Right renal pelvis (tissue), 4 donors: ENCODE data around the gene EMX1. TPM values are rescaled to one million over a fixed set of nuclear protein-coding genes. Genes with fewer than 3 reads are reported as not detected.

ENCODE experiments used
- DNase-seq, 4 donors: peaks; one replicate each; pipeline ENCODE4 v3.0.0-alpha.2; 2013; ENCODE audit warnings: low read depth in 4 of 4, low spot score in 3 of 4, missing footprints in 1 of 4
- polyA plus RNA-seq, 4 donors: library from polyadenylated mRNA; unstranded; fragments of 120-200 nt; gene quantifications; one replicate each; pipeline ENCODE4 v1.2.1, GENCODE V29; 2013; ENCODE audit not compliant: insufficient read length in 4 of 4

Gene EMX1
- polyA plus RNA-seq, 4 donors = 38.7 to 52.2 (median 49.7) TPM

DNA sequence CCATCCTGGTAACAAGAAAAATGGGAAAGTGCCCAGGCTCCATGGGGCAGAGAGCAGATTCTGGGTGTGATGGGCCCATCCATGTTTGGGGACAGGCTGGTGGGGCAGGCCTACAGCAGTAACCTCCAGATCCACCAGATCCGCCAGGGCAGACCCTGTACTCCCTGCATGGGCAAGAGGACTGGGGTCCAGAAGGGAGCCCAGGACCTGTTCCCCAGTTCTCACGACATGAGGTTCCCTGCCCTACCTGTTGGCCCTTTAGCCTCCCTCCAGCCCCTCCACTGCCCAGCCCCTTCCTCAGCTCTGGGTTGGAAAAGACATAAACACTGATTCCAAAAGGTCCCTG is 38.7 kb downstream of the EMX1 start:
- no peak for DNase-seq

DNA sequence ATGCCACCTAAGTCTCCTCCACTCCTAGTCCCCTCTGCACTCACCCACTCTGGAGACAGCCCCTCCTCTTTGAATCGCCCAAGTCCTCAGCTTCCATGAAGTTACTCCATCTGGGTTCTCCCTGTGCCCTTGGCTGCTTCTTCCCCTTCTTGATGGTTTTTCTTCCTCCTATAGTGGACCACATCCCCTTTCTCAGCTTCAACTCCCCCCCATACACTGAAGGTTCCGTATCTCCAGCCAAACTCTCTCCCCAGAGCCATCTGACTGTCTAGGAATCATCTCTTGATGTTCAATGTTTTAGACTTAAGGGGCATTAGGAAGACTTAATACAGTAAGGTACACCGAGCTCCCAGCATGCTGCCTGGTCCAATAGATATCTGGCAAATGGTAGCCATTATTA is 39.6 kb downstream of the EMX1 start:
- no peak for DNase-seq

DNA sequence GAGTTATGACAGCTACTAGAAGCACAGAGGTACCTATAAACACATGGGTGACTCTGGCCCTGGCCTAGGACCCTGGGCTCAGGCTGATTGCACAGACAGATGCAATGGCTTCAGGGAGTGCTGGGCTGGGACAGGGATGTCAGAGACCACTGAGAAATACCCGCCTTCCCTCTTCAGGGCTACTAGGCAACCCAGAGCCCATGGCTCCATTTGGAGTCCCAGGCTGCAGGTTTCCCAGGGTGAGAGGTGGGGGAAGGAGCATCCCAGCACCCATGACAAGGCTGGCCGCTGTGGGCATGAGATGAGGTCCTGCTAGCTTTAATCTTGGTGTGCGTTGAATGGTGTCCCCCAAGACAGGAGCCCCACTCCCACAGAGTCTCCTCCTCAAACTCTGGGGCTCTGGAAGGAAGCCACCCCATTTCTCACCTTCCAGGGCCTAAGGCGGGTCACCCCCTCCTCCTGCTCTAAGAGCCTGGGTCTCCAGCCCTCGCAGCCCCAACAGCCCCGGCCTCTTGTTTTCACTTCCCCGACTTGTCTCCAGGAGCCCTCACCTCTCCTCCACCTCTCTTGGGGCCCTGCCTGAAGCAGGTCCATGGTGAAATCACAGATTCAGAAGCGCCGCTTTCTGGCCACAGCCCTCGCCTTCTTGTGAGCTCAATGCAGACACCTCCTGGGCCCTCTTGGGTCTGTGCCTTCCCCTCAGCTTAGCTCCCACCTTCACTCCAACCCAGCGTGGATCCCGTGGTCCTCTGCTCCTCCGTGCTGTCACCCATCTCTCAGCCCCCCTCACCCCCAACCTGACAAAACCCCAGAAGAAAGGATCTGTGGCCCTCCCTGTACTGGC is 41.4 kb downstream of the EMX1 start:
- no peak for DNase-seq

DNA sequence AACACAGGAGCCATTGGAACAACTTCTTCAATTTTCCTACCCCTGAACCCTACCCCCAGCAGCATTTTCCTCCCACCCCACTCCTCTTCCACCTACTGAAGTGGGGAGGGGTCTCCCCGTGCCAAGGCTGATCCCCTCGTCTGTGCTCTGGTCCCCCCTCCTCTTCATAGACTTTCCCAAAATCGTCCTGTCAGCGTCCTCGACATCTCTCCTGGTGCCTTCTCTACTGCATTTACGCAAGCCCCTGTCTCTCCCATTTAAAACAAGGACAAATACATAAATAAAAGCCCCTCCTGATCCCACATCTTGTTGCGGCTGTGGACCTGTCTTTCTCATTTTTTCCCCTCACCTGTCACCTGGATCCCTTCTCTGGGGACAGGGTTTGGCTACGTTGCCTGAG is 42.2 kb downstream of the EMX1 start:
- DNase-seq = no peak

DNA sequence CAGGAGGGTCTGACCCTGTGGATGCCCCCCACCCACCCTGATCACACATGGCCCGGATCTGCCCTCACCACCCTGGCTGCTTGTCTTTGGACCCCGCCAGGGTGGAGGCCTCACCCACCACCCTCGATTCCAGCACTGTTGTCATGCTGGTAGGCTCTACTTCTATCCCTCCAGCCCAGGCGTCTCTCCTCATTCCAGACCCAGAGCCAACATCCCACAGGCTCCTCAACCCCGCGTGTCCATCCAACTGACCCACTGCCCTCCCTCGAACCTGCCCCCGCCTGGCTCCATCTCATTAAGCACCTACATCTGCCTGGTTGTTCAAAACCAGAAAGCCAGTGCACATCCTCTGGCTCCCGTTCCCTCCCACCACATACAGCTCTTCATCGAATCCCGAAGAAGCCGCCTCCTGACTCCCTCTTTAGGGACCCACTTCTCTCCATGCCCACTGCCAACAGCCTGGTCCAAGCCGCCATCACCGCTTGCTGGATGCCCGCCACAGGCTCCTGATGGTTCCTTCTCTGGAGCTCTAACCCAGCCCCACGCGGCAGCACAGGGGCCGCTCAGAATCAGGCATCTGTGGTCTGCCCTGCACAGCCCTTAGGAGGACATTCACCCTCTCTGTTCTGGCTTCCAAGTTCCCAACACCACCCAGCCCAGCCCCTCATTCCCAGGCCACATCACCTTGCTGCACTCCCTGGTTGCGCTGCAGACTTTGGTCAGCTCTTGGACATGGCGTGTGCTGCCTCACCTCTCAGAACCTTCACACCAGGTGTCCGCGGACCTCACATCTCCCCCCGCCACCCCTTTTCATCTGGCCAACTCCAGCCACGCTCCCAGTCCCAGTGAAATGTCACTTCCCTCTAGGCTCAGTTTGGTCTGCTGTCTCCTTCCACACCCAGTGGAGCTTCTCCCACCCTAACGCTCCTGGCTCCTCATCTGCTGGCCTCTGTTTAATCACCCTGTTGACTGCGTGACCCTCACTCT is 43.0 kb downstream of the EMX1 start:
- no peak for DNase-seq

DNA sequence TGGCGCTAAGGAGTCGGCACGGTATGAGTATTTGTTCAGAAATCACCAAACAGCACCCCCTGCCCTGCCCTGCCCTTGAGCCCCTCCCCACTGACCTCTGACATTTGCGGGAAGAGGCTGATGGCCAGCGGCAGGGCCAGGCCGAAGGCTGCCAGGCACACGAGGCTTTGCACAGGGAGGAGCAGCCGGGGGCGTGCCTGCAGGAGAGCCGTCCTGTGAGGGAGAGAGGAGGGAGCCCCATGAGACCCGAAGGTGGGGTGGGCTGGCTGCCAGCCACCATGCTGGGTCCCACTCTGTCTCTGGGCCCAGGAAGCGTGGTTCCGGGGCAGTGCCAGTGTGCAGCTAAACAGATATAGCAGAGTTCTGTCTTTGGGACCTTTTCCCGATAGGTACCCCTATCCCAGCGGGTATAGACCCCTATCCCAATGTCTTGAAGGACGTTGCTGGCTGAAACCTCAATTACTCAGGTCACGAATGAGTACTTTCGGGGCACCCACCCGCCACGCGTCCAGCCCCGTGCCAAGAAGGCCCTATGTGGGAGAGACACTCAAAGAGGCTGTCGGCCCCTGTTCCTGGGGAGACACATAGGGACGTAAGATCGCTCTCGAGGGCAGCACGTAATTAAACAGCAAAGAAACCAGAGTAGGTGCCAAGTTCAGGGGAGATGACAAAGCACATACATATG is 43.9 kb downstream of the EMX1 start:
- no peak for DNase-seq

DNA sequence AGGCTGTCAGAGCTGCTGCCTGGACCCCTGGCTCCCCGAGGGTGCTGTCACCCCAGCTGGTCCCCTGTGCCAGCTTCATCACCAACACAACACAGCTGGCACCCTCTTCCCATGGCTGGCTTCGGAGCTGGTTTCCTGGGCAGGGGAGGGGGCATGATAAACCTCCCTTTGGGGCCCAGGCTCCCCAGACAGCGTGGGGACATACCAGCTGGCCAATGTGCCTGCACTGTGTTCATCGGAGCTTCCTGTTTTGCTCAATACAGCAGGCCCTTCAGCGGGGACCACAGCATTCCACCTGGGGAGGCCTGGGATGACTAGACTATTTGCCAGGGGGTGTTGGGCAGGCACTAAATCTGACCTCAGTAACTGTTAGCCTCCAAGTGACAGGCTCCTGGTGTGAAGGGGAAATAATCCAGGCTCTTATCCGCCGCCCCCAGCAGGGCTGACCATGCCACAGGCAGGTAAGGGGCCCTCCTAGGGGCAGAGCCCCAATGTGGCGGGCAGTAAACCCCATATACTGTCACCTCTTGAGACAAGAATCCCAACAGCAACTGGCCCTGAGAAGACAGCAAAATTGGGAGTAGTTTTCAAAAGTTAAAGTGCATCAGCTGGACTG is 44.6 kb downstream of the EMX1 start:
- no peak for DNase-seq

DNA sequence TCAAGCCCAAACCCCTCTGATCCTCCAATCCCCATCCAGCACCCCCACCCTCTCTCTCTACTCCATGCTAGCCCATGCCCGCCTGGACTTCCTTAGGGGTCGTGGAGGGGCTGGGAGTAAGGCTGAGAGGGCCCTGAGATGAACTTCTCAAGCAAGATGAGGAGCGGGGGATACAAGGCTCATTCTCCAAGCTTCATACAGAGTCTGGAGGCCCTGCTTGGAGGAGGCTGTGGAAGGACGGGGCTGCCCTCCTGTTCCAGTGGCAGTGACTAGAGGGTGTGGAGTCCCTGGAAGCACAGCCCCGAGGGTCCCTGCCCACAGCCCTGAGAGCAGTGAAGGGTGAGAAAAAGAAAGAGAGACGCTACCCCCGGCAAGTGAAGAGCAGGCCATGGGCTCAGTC is 45.6 kb downstream of the EMX1 start:
- no peak for DNase-seq

DNA sequence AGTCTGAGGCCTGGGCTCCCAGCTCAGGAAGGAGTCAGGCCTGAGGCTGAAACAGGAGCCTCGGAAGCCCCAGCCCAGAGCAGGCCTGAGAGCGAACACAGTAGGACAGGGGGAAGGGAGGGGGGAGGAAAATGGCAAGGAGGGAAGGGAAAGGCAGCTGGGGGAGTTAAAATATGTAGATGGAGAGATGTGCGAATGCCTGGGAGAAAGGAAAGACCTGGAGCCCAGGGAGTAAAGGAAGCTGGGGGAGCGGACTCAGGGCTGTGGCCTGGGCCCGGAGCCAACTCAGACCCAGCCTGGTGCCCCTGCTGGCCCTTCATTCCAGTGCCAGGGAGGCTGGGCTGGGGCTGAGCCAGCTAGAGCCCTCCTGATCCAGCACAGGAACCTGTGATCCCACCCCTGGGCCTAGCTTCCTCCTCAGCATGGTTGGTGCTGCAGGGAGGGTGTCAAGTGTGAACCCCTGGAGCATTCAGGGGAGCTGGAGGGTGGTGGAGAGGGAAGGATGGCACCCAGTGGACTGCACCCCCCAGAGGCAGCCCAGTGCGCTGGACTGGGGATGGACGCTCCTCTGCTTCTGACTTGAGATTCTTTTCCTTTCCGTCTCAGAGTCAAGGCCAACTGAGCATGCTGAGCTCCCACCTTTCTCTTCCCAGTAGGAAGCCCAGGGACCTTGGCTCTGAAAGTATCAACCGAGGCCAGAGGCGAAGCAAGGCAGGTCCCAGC is 46.3 kb downstream of the EMX1 start:
- DNase-seq = no peak

DNA sequence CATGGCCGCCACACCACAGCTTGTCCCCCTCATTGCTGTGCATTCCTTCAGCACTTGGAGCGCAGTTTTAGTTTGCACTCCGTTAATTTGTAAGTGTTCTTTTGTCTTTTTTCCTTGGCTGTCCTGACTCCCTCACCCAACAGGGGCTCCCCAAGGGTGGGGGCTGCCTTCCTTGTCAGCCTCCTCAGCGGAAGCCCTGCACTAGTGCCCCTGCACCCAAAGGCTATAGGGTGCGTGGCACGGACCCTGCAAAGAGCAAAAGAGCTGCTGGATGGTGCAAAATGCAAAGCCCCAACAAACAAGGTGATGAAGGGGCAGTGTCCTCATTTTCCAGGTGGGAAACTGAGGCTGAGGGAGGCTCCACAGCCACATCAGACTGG is 46.8 kb downstream of the EMX1 start:
- DNase-seq = no peak

DNA sequence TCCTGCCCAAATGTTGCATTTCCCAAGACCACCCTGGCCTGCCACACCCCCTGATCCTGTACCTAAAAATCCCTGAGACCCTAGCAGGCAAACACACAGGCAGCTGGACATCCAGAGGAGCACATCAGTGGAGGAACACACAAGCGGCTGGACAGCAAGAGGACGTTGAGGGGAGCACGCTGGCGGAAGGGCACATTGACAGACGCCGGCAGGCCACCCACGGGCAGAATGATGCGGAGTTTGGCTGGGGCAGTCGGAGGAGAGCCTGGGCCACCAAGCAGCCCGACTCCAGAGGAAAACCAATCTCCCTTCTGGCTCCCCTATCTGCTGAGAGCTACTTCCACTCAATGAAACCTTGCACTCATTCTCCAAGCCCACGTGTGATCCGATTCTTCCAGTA is 47.7 kb downstream of the EMX1 start:
- no peak for DNase-seq

DNA sequence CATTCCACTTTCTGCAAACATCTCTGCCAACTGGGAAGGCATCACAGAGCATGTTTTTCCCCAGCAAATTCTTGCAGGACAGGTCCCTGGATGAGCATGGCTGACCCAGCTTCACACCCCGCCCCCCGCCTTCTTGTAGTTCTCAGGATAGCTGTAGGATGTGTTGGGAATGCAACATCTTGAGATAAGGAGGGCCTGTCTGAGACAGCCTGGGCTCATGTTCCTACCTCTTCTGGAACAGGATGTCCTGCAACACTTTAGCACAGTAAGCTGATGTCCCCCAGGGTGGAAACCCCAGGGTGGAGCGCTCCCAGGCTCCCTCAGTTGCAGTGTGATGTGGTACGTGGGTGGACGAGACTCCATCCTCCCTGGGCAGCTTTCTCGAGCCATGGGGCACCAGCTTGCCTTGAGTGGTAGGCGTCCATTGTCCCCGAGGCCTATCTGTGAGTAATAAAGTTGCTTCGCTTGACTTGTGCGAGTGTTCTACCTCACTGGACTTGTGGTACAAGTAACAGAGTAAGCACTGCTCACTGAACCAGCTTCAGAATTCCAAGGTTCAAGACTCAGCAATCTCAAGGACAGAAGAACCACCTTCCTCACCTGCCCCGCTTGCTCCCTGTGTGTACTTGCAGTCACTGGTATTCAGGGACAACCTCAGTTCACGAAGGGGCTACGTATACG is 48.6 kb downstream of the EMX1 start:
- no peak for DNase-seq

DNA sequence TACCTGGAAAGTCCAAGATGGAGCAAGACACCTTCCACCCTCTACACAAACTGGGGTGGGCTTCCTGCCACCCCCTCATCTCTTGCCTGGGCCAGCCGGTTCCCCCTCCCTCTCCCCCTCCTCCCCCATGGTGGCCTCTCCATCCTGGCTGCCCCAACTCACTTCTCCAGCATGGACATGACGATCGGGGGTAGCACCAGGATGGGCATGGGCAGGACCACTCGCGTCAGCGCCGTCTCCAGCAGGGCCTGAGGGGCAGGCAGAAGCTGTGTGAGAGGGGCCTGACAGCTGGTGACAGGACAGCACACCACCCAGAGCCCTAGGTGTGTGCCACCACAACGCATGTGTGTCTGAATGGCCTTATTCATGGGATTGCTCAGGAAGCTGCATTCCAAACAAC is 51.0 kb downstream of the EMX1 start:
- DNase-seq = no peak

DNA sequence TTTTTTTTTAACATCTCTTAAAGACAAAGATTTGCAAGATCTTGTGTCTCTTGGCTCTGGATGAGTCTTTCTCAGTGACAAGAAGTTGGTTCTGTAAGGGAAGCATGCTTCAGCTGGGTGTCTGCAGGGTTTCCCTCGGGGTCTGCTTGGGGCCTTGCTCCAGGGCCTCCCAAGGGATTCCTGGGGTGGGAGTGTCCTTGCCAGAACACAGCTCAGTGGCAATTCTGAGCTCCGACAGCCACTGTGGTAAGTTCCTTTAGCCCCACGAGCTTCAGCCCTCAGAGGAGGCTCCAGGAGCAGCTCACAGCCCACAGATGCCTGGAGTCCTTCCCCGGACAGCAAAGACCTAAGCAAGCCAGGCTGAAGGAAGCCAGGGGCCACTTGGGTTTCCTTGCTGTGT is 52.4 kb downstream of the EMX1 start:
- DNase-seq = no peak

DNA sequence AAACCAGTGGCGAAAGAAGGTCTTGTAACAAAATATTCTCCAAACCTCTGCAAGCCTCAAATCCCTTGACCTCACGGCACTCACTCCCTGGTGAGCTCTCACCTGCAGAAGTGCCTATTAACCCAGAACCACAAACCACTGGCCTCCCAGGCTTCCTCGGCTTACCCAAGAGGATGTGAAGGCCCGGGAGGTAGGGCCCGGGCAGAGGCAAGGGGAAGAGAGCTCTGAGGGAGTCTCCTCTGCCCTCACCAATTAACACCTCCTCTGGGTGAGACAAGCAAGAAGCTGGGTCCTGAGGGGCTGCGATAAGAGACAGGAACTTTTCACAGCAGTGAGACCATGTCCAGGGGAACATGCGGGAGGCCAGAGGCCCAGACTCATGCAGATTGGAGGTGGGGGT is 53.7 kb downstream of the EMX1 start:
- no peak for DNase-seq

DNA sequence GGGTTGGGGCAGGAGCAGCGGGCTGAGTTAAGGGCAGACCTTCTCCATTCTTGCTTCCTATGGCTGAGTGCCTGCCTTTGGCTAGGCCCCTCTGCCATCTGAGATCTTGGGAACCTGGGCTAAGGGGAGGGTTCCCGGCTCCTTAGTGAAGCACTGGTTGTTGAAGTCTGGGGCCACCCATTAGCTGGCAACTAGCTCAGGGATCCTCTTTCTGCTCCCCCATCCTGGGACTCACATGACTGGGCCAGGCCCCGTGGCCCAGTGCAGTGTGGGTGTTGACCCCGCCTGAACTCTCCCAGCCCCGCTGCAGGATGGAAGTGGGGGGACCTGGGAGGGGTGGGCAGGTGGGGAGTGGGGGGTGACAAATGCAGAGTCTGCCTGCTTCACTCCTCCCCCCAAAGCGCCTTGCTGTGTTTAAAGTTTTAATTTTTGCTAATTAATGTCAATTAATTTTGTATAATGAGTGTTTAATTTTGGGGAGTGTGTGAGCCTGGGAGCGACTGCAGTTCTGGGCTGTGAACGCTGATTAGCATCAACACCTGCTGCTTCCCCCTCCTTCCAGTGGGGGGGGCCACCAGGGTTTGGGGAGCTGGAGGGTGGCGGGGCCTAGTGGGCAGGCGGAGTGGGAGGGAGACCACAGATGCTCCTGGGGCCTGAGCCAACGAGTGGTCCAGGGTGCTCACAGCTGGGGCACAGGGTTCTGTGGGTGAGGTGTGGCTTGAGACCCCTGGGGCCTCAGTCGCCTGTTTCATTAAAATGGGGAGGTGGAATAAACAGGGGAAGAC is 55.2 kb downstream of the EMX1 start:
- no peak for DNase-seq

DNA sequence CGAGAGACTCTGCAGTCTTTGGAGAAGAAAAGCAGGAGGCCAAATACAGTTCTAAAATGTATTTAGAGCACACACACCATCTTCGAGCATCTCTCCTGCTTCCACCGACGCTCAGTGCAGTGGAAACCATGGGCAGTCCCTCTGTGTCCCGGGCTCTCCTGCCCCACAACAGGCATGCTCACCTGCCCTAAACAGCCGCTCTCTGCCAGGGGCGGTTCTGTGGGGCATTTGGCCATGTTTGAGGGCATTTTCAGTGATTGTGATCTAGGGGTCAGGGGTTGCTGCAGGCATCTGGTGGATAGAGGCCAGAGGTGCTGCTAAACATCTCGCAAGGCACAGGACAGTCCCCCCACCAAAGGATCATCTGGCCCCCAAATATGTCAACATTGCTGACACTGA is 55.8 kb downstream of the EMX1 start:
- no peak for DNase-seq

DNA sequence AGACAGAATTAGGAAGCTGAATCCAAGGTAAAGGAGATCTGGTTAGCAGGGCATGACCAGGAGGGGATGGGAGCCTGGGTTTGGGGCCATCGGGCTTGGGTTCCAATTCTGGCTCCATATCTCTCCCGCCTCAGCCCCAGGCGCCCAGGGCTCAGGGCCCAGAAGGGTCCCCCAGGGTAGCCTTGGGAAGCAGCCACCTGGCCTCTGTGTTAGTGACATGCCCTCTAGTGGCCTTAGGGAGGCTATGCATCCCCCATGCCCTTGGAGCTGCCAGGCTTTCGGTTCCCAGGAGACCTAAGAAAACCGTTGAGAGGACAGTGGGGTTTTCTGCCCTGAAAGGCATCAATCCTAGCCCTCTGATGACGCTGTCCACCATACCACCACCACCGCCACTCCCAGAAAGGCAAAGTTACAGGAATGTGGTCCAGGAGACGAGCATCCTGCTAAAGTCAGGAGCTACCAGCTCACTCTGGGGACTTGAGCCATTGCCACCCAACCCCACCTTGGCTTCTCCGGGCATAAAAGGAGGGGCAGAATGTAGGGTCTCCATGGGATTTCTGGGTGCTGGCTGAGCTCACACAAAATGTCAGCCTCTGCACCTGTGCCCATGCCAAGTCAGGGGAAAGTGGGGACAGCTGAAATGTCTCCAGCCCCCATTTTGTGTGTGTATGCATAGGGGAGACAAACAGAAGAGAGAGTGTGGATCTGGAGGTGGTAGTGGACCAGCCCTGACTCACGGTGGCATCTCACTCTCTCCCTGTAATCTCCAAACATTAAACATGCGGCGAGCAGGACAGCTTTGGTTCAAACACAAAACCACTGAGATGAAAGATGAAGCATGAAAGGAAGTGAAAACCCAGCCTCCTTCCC is 56.5 kb downstream of the EMX1 start:
- DNase-seq = no peak
